Panc1 (cell line): ENCODE measurements around the gene MGMT. TPM values are rescaled to one million over a fixed set of nuclear protein-coding genes. Genes with fewer than 3 reads are reported as not detected.

ENCODE experiments used
- ATAC-seq: fragments of 200-7000 bp; cut with Tn5 transposase; 2 replicates; pipeline ENCODE4 v1.9.1; 2020; ENCODE audit warnings: mild to moderate bottlenecking, moderate library complexity
- BruUV-seq: library from RNA; stranded (reverse); fragments of 400-500 nt; replicated peaks from 2 replicates; lab custom pipeline; 2021; lab: Mats Ljungman, UMichigan
- CTCF ChIA-PET: fragments of 300-600 bp; sonication (Branson Sonifier 250); formaldehyde crosslinking; loops from one replicate; lab custom pipeline; 2022; ENCODE audit warnings: antibody characterized with exemption; lab: Charles Lee
- POLR2A ChIA-PET: fragments of 300-600 bp; sonication (Branson Sonifier 250); formaldehyde crosslinking; loops from one replicate; lab custom pipeline; 2022; ENCODE audit warnings: antibody characterized with exemption; lab: Charles Lee
- DNase-seq: peaks from one replicate; pipeline ENCODE4 v3.0.0-alpha.2; 2010; ENCODE audit warnings: low read depth, low spot score
- H3K27ac ChIP-seq: 2 replicates; pipeline ENCODE4 v1.5.1; 2011; ENCODE audit warnings: mild to moderate bottlenecking, low read length, inconsistent platforms
- H3K27me3 ChIP-seq: fragments of 200-500 bp; sonication (Bioruptor generic); 2 replicates; pipeline ENCODE4 v1.6.0; 2014; ENCODE audit warnings: low read length, inconsistent platforms; ENCODE audit not compliant: control insufficient read depth, insufficient read depth
- H3K36me3 ChIP-seq: fragments of 200-500 bp; sonication (Bioruptor generic); 2 replicates; pipeline ENCODE4 v1.5.1; 2014; ENCODE audit warnings: inconsistent platforms, mild to moderate bottlenecking, low read length, moderate library complexity; ENCODE audit not compliant: control insufficient read depth, insufficient read depth
- H3K4me1 ChIP-seq: 2 replicates; pipeline ENCODE4 v1.5.1; 2011; ENCODE audit warnings: inconsistent platforms, mild to moderate bottlenecking, low read length, moderate library complexity; ENCODE audit not compliant: control insufficient read depth, insufficient read depth
- H3K4me3 ChIP-seq, 2 experiments: 2 replicates each; pipeline ENCODE4 v1.5.1; 2011 to 2012; ENCODE audit warnings: low read depth in 2 of 2, low read length in 2 of 2, mild to moderate bottlenecking in 2 of 2, inconsistent platforms in 1 of 2, moderate library complexity in 1 of 2
- H3K9me3 ChIP-seq: fragments of 200-500 bp; sonication (Bioruptor generic); 2 replicates; pipeline ENCODE4 v1.5.1; 2014; ENCODE audit warnings: low read depth, mild to moderate bottlenecking, inconsistent platforms, low read length, moderate library complexity; ENCODE audit not compliant: control insufficient read depth, insufficient read depth
- CTCF ChIP-seq: fragments of 450-650 bp; IDR thresholded peaks from 2 replicates; pipeline ENCODE4 v1.5.1; 2017; ENCODE audit warnings: mild to moderate bottlenecking
- POLR2AphosphoS5 ChIP-seq: IDR thresholded peaks from 2 replicates; pipeline ENCODE4 v1.6.1; 2012; ENCODE audit warnings: mild to moderate bottlenecking, low read depth, low read length, moderate library complexity
- REST ChIP-seq, 2 experiments: IDR thresholded peaks; 2 replicates each; pipeline ENCODE4 v1.6.1; 2011 to 2012; ENCODE audit warnings: low read depth in 2 of 2, control low read depth in 1 of 2, low read length in 1 of 2, mild to moderate bottlenecking in 1 of 2, moderate library complexity in 1 of 2; ENCODE audit not compliant: insufficient read depth in 1 of 2
- SIN3A ChIP-seq: IDR thresholded peaks from 2 replicates; pipeline ENCODE4 v1.6.1; 2012; ENCODE audit warnings: low read depth, mild to moderate bottlenecking, low read length, moderate library complexity, borderline replicate concordance; ENCODE audit not compliant: insufficient read depth
- TCF7L2 ChIP-seq: IDR thresholded peaks from 2 replicates; pipeline ENCODE4 v1.6.1; 2011; ENCODE audit warnings: mild to moderate bottlenecking, low read depth, low read length, inconsistent platforms
- in situ Hi-C: cut with HindIII; loops from 2 replicates; pipeline ENCODE4 v1.10.0; 2016; ENCODE audit warnings: low sequenced_read_pairs, low pct_unique_long_range_greater_than_20kb
- intact Hi-C: fragments of 100-400 bp; cut with micrococcal nuclease; formaldehyde crosslinking; loops from one replicate; pipeline ENCODE4 v1.10.0; 2022; ENCODE audit not compliant: unreplicated experiment
- total RNA-seq: library from RNA; stranded (reverse); gene quantifications from one replicate; pipeline ENCODE4 v1.2.1, GENCODE V29; 2021; ENCODE audit not compliant: unreplicated experiment

Gene MGMT
- total RNA-seq, 1 experiment from 2014 or later, result 27.3 TPM

DNA sequence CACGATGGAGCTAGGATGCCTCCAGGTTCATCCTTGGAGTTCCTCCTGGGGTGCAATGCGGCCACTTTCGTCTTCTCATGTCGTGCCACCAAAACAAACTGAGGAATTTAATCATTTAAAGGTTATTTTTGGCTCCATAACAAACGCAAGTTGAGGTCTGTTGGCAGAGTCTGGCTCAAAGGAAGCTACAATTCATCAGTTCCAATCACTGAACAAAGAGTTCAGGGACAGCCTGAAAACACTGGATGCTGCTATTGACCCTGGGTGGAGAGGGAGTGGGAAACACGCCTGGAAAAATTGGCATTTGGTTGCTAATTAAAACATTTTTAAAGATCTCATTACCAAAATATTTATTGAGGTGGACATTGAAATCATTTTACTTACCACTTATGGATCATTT lies 11.4 kb upstream of the MGMT start:
- ChIA-PET POLR2A (no interaction called here), CTCF (no interaction called here)
- Histone ChIP-seq H3K4me1 (no peaks in the 10 kb centered on the region), H3K36me3 (no peaks in the 10 kb centered on the region), H3K27me3 (peaks cover 49% of the 10 kb centered on the region), H3K27ac (no peak overlapping the region), H3K9me3 (no peaks in the 10 kb centered on the region), H3K4me3 (no peak overlapping the region)
- no peak for DNase-seq
- no TSS peak for BruUV-seq
- intact Hi-C loops, result no loop called here
- in situ Hi-C loops, result no loop called here
- no peak for TF ChIP-seq CTCF
- no peak for TF ChIP-seq POLR2AphosphoS5
- no peak for TF ChIP-seq TCF7L2
- TF ChIP-seq SIN3A, result no peak
- no peak for TF ChIP-seq REST (IDR thresholded peaks at IDR 0.05; ENCODE audit: insufficient read depth in 1 of 2, low read depth in 2 of 2, low read length in 1 of 2)
- ATAC-seq, result no peak

- intact Hi-C loops (loop anchor here (10.0 kb wide), 1 partner anchor 505 kb away; the partner anchor contains the start of gene EBF3), in situ Hi-C loops (no loop called here)
- no TSS peak for BruUV-seq
- ATAC-seq (no peak), DNase-seq (no peak)
- peaks cover 38% of the 10 kb centered on the region for H3K27me3 ChIP-seq
- POLR2A ChIA-PET, result no interaction called here
- TF ChIP-seq POLR2AphosphoS5, result no peak
- no peaks in the 10 kb centered on the region for H3K9me3 ChIP-seq
- H3K36me3 ChIP-seq, result no peaks in the 10 kb centered on the region
- H3K27ac ChIP-seq, result no peak overlapping the region
- no peaks in the 10 kb centered on the region for H3K4me1 ChIP-seq
- no peak overlapping the region for H3K4me3 ChIP-seq
- CTCF ChIA-PET, result no interaction called here
These were observed 7.1 kb upstream of the MGMT start for GRCh38 chr10:129459762-129460539.

DNA sequence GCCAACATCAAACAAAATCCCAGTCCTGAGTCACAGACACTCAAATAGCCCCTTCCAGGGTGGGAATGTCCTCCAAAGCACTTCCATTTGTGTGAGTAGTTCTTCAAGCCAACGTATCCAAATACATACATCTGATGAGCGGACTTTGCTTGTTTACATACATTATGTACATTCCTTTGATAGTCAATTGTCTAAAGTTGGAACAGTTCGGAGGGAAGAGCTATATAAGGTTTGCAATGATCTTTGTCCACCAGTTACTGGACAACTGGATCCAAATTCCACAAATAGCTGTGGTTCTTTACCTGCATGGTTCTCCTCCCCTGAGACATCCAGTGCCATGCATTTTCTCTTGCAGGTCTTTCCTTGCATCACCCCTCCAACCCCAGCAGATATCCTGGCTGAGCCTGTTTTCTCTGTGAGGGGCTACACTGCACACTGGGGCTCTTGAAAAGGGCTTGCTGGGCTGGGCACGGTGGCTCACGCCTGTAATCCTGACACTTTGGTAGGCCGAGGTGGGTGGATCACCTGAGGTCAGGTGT lies 4.7 kb upstream of the MGMT start:
- ATAC-seq, result no peak
- Histone ChIP-seq H3K9me3 (no peaks in the 10 kb centered on the region), H3K27me3 (peaks cover 17% of the 10 kb centered on the region), H3K4me3 (no peak overlapping the region), H3K4me1 (peaks cover 6% of the 10 kb centered on the region), H3K36me3 (no peaks in the 10 kb centered on the region), H3K27ac (no peak overlapping the region)
- no peak for DNase-seq
- no TSS peak for BruUV-seq
- in situ Hi-C loops, result no loop called here
- intact Hi-C loops, result loop anchor here (10.0 kb wide), 1 partner anchor 502 kb away; the partner anchor contains the start of gene EBF3
- POLR2A ChIA-PET, result no interaction called here
- no peak for TF ChIP-seq SIN3A
- no peak for TF ChIP-seq CTCF
- TF ChIP-seq TCF7L2, result no peak
- no peak for TF ChIP-seq POLR2AphosphoS5
- TF ChIP-seq REST (IDR thresholded peaks at IDR 0.05; ENCODE audit: insufficient read depth in 1 of 2, low read depth in 2 of 2, low read length in 1 of 2), result no peak
- CTCF ChIA-PET, result no interaction called here
